Measurements from ENCODE around the gene KIF12. TPM values are rescaled to one million over a fixed set of nuclear protein-coding genes. Genes with fewer than 3 reads are reported as not detected.
A peak's percentile ranks its signal among the peaks of the same experiment; 100 is the strongest.

The KIF12 gene
- total and polyA plus RNA-seq, 2 of the 13 experiments (the other 11 are each of a cell fraction or from before 2014, with no cell fraction given), result 1.8 to 12.5 TPM

GRCh38 chr9:114119242-114120191 is 20.4 kb upstream of the KIF12 start (continued):
- TF ChIP-seq ZBTB37 (CRISPR knock-in tag; IDR thresholded peaks at IDR 0.05) (no peak), POLR2G (IDR thresholded peaks at IDR 0.05; ENCODE audit: low read depth, low read length) (peak; percentile 69), USF2 (IDR thresholded peaks at IDR 0.05; ENCODE audit: low read depth, low read length) (no peak), USF2 (CRISPR knock-in tag; IDR thresholded peaks at IDR 0.05; ENCODE audit: borderline replicate concordance) (no peak), KAT8 (CRISPR knock-in tag; IDR thresholded peaks at IDR 0.05) (peak; percentile 42; the same call in 1 of the 2 replicates), SATB2 (CRISPR knock-in tag; IDR thresholded peaks at IDR 0.05) (no peak), SSRP1 (CRISPR knock-in tag; IDR thresholded peaks at IDR 0.05) (no peak), ZBTB1 (CRISPR knock-in tag; IDR thresholded peaks at IDR 0.05; ENCODE audit: borderline replicate concordance) (no peak), HOXD1 (CRISPR knock-in tag; IDR thresholded peaks at IDR 0.05) (no peak), SIX1 (CRISPR knock-in tag; IDR thresholded peaks at IDR 0.05; ENCODE audit: borderline replicate concordance) (peak; percentile 24; the same call in 1 of the 2 replicates), ZNF567 (CRISPR knock-in tag; IDR thresholded peaks at IDR 0.05; ENCODE audit: borderline replicate concordance) (no peak), ZNF337 (CRISPR knock-in tag; IDR thresholded peaks at IDR 0.05; ENCODE audit: borderline replicate concordance, low read depth) (no peak), RFX5 (IDR thresholded peaks at IDR 0.05; ENCODE audit: low read depth, low read length) (no peak), ZNF761 (CRISPR knock-in tag; conservative IDR thresholded peaks at IDR 0.05) (0 out of 2 replicates have a peak, but pooled peaks have one; percentile 5), HMGA1 (CRISPR knock-in tag; conservative IDR thresholded peaks at IDR 0.05) (no peak), ZSCAN21 (CRISPR knock-in tag; IDR thresholded peaks at IDR 0.05; ENCODE audit: borderline replicate concordance) (no peak), NCOA2 (CRISPR knock-in tag; IDR thresholded peaks at IDR 0.05) (peak; percentile 72), ELF4 (CRISPR knock-in tag; IDR thresholded peaks at IDR 0.05; ENCODE audit: borderline replicate concordance) (no peak), POGK (CRISPR knock-in tag; conservative IDR thresholded peaks at IDR 0.05) (no peak), KLF9 (CRISPR knock-in tag; IDR thresholded peaks at IDR 0.05; ENCODE audit: low read depth) (no peak), GPN1 (CRISPR knock-in tag; IDR thresholded peaks at IDR 0.05; ENCODE audit: borderline replicate concordance) (no peak), SIN3A (IDR thresholded peaks at IDR 0.05; ENCODE audit: borderline replicate concordance, low read depth, low read length) (0 out of 2 replicates have a peak, but pooled peaks have one; percentile 50), TFE3 (CRISPR knock-in tag; IDR thresholded peaks at IDR 0.05) (peak; percentile 78), BRCA1 (CRISPR knock-in tag; IDR thresholded peaks at IDR 0.05) (no peak)
